Left renal cortex interstitium (tissue), 4 donors: Measurements from ENCODE around the gene HDAC3. TPM values are rescaled to one million over a fixed set of nuclear protein-coding genes. Genes with fewer than 3 reads are reported as not detected.

Source experiments
- DNase-seq, 4 donors: peaks; one replicate each; pipeline ENCODE4 v3.0.0-alpha.2; 2013; ENCODE audit warnings: low read depth in 4 of 4, low spot score in 2 of 4, missing footprints in 1 of 4
- polyA plus RNA-seq, 4 donors: library from polyadenylated mRNA; unstranded; fragments of 120-200 nt; gene quantifications; one replicate each; pipeline ENCODE4 v1.2.1, GENCODE V29; 2013; ENCODE audit not compliant: insufficient read length in 4 of 4

HDAC3 gene
- polyA plus RNA-seq, 4 donors: 82.6 to 125 (median 106) TPM

DNA sequence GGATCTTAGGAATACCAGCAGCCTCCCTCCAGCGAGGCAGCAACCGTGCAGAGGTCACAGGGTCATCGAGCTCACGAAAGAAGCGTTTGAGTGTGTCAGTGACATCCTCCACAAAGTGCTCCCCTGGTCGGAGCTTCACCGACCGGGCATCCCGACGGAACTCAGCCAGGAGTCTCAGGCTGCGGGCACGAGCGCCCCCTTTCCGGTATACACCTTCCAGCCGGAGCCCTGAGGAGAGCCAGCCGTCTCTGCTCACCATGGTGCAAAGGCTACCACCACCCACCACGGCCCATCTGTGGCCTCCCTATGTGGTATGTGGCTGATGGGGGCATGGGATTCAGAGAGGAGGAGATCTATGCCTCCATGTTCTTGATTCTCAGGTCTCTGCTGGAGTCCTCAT, 25.4 kb upstream of the HDAC3 start:
- no peak for DNase-seq

DNA sequence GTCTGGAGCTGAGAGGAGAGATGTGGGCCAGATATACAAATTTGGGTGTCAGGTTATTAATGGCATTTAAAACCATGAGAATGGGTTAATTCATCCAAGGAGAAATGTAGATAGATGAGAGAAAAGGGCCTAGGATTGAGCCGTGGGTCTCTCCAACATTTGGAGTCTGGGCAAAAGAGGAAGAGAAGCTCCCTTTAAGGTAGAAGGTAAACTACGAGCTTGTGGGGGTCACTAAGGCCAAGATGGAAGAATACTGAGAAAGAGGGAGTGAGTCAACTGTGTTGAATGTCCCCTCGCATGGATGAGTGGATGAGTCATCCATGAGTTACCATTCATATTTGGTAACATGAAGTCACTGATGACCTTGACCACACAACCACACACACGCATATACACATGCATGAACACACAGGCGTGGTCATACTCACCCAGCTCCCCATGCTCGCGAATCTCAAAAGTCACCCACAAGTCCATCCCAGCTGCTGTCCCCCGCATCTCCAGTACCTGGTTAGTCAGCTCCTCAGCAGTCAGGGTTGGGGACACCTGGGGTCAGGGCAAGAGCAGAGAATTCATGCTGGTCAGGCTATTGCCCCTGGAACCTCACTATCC, 21.4 kb upstream of the HDAC3 start:
- no peak for DNase-seq

DNA sequence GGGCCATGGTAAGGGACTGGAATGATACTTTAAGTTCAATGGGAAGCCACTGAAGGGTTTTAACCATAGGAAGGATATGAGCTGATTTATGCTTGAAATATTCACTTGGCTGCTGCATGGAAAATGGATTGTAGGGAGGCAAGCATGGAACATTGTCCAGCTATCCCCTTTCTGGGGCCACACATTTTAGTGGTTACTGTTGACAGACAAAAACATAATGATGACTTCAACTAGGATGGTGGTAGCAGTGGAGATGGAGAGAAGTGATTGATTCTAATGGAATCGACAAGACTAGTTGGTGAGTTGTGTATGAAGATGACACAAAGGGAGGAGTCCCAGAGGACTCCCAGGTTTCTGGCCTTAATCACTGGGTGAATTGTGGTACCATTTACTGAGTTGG, 20.8 kb upstream of the HDAC3 start:
- DNase-seq: no peak

GRCh38 chr5:141656396-141656795, 19.7 kb upstream of the HDAC3 start:
- no peak for DNase-seq

DNA sequence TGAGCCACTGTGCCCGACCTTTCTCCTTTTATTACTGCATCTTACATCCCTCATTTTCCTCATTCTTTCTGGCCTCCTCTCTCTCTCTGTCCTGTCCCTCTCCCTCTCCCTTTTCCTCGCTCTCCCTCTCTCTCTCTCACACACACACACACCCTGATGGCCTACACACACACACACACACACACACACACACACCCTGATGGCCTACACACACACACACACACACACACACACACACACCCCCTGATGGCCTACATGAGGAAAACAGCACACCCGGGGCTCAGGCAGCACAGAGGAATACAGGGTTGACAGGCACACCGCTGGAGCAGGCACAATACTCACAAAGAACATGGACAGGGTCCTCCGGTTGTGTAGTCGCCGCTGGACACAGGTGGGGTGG, 18.4 kb upstream of the HDAC3 start:
- no peak for DNase-seq

DNA sequence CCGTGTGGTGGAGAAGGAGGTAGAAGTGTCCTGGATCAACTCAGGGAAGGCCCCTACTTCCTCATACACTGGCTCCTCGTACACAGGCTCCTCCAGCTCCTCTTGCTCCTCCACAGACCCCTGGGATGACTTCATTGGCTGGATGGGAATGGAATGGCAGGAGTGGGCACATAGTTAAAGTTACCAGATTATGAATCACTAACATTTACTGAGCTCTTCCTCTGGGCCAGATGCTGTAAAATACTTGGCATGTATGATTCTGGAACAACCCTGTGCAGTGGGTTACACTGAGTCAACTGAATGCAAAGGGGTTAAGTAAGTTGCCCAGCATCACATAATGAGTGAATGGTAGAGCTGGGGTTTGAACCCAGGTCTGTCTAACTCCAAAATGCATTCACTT, 17.6 kb upstream of the HDAC3 start:
- DNase-seq: no peak

DNA sequence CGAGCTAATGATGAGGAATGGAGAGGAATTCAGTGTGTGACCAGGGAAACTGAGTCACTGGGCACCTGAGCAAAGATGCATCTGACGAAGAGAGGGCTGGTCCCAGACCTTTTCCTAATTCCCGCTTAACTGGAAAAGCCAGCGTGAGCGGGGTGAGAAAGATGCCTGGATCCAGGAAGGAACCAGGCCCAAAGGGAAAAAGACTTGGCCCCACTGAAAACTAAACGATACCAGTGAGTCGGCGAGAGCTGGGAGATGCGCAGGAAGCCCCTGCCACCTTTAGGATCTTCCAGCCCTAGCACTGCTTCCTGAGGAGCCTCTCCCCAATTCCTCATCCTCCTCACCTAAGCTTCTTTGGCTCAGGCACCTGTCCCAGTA, 15.1 kb upstream of the HDAC3 start:
- no peak for DNase-seq

DNA sequence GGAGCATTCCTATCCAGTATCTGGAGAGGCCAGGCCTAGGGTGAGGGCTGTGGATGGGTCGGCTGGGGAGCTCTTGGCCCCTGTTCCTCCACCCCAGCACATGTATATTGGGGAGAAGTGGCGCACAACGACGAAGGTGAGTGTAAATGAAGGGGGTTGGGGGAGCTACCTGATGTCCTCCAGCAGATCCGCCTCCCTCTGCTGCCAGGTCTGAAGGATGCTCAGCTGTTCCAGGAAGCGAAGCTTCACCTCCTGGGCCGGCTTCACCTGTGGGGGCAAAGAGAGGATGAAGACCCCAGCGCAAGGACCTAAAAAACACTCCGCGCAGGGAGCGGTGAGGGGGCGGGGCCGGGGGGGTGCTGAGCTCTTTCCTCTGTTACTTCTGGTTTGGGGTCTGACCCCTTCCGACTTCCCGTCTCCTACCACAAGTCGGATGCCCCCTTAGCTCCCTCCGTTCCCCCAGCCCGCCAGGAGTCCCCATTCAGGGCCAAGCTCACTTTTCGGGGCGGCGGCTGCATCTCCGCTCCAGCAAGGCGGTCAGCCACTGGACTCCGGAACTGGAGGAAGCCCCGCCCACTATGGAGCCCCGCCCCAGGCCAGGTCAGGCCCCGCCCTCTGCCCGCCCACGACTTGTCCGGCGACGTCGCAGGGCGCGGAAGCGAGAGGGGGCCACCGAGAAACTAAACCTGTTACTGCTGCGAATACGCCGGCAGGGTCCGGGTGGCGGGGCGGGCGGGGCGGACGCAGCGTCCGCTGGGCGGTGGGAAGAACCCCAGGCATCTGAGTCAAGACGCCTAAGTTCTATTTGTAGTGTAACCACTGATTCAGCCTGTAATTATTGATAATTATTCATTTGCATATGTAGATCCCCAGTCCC, 14.4 kb upstream of the HDAC3 start, which contains the start of gene FCHSD1:
Gene FCHSD1 (minus strand): TSS at position 568 of the 877 bp plus-strand sequence. CDS start 50 bp downstream, at position 518.
- peak in 1 of 4 donors; percentile 68 for DNase-seq

GRCh38 chr5:141649972-141650371, 13.3 kb upstream of the HDAC3 start:
- DNase-seq: no peak

DNA sequence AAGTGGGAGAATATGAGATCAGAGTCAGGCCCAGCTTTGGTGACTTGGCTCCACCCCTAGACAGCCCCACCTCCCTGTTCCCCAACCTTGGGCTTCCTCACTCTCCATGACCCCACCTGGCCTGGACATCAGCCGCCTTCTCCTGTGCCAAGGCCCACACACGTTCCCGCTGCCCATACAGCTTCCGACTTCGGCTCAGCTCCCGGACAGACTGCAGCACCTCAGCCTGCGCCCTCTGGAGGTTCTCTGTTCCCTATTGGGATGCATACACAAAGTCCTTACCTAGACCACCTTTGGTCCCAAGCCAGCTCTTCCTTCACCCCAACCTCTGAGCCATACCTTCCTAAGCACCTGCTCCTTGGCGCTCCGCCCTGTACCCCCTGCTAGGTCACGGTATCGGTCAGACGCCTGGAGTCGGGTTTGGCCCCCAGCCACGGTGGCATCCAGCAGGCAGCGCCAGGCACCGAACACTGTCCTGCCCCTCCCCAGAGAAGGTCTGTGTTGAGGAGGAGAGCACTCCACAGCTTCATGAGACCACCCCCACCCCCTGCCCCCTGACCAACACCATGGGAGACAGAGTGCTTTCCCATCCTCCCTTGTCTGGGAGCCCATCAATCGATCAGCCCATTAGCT, 12.5 kb upstream of the HDAC3 start:
- no peak for DNase-seq

DNA sequence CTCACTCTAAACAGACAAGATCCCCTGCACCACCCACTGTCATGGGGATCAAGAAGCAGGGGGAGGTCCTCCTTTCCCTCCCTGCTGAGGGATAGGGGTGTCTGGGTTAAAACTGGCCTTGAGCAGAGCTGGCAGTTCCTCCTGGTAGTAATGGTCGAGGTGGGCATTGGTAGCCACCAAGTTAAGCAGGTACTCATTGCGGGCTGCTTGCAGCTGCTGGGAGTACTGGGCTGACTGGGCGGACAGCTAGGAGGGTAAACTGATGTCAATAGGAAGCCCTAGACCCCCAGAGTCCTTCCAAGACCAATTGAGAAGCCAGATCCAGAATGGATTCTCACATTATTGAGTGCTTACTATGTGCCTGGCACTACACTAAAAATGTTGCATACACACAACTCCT, 11.2 kb upstream of the HDAC3 start:
- no peak for DNase-seq

GRCh38 chr5:141647242-141647641, 10.6 kb upstream of the HDAC3 start:
- DNase-seq: no peak

DNA sequence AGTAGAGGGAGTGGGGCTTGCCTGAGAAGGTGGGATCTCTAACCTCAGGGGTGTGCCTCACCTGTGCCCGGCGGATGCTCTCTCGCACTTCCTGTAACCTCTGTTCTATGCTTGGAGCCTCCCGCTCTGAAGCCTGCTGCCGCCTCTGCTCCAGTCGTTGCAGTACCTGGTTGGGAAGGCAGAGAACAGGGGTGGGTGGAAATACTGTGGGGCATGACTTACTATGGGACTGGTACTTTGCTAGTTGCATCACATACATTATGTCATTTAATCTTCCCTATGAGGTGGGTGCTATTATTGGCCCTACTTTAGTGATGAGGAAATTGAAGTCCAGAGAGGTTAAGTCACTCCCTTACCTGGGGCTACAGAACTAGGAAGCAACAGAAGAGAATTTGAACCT, 9.4 kb upstream of the HDAC3 start:
- no peak for DNase-seq

DNA sequence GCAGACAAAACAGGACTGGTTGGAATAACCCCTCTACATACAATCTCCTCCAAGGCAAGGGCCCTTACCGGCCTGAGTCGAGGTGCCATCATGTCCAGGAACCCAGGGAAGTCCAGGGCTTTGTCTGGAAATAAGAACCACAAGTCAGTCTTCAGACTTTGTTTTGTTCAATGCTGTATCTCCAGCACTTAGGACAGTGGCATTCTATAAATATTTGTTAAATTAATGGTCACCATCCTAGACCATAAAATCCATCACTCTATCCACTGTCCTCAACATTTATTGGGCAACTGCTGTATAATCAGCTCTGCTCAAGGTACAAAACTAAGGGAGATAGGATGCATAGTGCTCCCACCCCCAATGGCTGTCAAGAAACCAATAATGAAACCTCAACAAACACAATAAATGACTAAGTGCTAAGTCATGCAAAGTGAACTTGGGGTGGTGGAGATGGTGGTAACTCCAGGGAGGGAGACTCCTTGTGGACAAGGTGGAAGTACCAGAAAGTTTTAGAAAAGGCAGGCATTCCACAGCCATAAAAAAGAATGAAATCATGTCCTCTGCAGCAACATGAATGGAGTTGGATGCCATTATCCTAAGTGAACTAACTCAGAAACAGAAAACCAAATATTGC, 5.1 kb upstream of the HDAC3 start:
- DNase-seq: no peak

DNA sequence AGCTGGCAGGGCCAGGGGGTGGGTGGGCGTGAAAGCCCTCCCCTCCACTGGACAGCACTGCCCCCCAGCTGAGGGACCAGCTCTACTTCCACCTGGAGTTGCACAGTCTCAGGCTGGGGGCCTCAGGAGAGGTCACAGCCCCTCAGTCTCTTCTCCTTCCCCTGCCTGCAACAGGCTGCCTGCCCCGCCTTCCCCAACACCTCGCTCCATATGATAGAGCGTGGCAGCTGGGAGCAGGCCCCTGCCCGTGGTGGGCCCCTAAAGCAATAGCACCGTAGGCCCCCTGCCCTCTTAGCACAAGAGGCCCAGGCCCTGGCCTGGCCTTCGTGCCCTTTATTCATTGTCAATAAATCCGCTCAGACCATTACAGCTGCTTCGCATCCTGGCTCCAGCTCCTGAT, 4.0 kb upstream of the HDAC3 start:
- DNase-seq: no peak

DNA sequence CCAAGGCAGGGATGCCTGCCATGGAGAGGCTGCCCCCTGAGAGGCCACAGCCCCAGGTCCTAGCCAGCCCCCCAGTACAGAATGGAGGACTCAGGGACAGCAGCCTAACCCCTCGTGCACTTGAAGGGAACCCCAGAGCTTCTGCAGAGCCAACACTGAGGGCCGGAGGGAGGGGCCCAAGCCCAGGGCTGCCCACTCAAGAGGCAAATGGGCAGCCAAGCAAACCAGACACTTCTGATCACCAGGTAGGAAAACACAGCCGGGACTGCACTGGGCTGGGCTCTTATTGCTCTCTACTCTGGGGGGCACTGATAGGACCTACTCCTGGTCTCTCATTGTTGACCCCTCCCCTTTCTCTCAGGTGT, 3.4 kb upstream of the HDAC3 start:
- no peak for DNase-seq

DNA sequence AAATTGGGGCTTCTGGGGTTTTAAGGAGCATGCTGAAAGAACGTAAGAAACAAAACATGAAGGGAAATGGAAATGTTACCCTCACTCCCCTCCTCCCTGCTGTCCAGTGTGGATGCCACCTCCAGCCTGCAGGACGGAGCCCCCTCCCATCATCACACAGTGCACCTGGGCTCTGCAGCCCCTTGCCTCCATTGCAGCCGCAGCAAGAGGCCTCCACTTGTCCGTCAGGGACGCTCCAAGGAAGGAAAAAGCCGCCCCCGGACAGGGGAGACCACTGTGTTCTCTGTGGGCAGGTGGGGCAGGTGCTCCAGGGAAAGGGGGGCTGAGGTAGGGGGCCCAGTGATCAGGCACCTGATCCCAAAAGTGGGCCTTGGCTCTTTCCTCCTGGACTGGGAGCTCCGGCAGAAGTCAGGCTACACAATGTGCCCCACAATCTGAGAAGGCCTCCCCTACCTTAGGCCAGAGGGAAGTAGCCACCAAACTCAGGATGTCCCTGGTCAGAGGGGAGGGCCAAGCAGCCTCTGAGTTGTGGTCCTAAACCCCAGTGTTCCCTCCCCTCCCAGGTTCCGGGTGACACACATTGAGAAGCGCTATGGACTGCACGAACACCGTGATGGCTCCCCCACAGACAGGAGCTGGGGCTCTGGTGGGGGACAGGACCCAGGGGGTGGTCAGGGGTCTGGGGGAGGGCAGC, 2.9 kb upstream of the HDAC3 start:
- DNase-seq: no peak

DNA sequence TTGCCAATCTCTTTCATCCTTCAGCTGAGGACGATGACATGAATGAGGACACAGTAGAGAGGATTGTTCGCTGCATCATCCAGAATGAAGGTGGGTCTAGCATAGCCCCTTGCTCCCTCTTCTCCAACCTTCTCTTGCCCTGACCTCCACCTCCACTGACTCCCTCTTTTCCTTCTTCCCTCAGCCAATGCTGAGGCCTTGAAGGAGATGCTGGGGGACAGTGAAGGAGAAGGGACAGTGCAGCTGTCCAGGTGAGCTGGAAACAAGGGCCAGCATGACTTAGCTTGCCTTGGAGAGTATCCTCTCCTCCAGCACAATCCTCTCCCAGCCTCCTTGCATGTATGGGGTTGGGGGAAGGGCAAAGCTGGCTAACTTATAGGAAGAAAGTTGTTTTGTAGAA, 2.1 kb upstream of the HDAC3 start:
- DNase-seq: no peak

- no peak for DNase-seq
Measured at GRCh38 chr5:141637767-141638419, 1.2 kb upstream of the HDAC3 start.

DNA sequence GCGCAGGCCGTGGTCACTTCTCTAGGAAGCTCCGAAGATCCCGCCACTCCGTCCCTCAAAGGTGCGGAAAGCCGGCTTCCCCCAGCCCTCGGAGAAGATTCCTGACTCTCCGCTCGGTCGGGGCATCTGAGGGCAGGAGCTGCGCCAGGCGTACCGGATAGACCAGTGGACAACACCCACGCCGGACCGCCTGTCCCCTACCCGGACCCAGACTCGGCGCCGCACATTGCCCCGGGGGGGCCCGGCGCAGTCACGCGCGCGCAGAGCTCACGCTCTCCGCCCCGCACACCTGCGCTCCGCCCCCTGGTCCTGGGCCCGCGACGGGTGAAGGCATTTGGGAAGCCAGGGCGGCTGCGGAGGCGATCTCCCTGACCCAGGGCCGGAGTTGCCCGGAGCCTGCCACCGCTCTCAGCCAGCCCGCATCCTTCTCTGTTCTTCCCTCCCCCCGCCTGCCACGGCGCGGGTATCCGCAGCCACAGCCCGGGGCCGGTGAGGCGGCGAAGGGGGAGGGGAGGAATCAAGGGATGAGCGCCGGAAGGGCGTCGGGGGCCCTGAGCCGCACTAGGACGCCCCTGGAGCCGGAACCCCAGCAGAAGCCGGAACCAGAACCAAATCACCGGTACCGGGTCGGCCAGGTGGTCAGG, 596 bp upstream of the HDAC3 start:
- DNase-seq: no peak
